ENCODE results near the gene TH. TPM values are rescaled to one million over a fixed set of nuclear protein-coding genes. Genes with fewer than 3 reads are reported as not detected.
"Not testable (repeated sequence)": the region's sequence is repeated elsewhere in the genome, so short reads cannot be mapped to it uniquely, and the experiment has no call there.

The TH gene
- polyA plus RNA-seq, 1 of the 3 experiments (the other 2 are of a cell fraction), result not detected

- 35% methylated on average over 2 of the region's 2 CpGs for WGBS (ENCODE audit: low lambda C conversion rate)
- POLR2A ChIA-PET, result interaction anchor here (1.8 kb wide), 1 partner anchor 13 kb away, joined by 4 read pairs; the partner anchor contains the start of gene IGF2
- no peaks in the 10 kb centered on the region for H3K27me3 ChIP-seq (ENCODE audit: insufficient read depth)
- no peaks in the 10 kb centered on the region for H4K20me1 ChIP-seq (ENCODE audit: insufficient read depth)
- H3K4me1 ChIP-seq (ENCODE audit: control insufficient read depth in 1 of 2, insufficient read depth in 2 of 2, low read depth in 1 of 2, low read length in 1 of 2), result peaks cover 0 to 2% of the 10 kb centered on the region in 2 experiments; a peak in 1 of 4 replicates
- H3K9ac ChIP-seq, result no peak overlapping the region
- no peak for DNase-seq
- TF ChIP-seq GABPA (IDR thresholded peaks at IDR 0.05; ENCODE audit: low read depth) (no peak), GATA2 (CRISPR knock-in tag; IDR thresholded peaks at IDR 0.05) (no peak), FOXM1 (IDR thresholded peaks at IDR 0.05; ENCODE audit: low read depth) (no peak), TAF1 (IDR thresholded peaks at IDR 0.05; ENCODE audit: borderline replicate concordance, low read depth, low read length) (no peak), CTCF (IDR thresholded peaks at IDR 0.05) (no peak), SMC3 (IDR thresholded peaks at IDR 0.05; ENCODE audit: low read depth, low read length) (no peak), USF1 (IDR thresholded peaks at IDR 0.05; ENCODE audit: borderline replicate concordance, low read depth) (no peak), FOXJ3 (CRISPR knock-in tag; IDR thresholded peaks at IDR 0.05) (no peak), USF2 (IDR thresholded peaks at IDR 0.05; ENCODE audit: borderline replicate concordance, low read depth, low read length) (no peak), REST (IDR thresholded peaks at IDR 0.05; ENCODE audit: low read depth, low read length) (no peak), RCOR1 (IDR thresholded peaks at IDR 0.05; ENCODE audit: low read length) (no peak), ELF1 (IDR thresholded peaks at IDR 0.05) (no peak)
- H3K9me2 ChIP-seq, result no peaks in the 10 kb centered on the region
- no peak overlapping the region for H3K27ac ChIP-seq (ENCODE audit: low read depth in 2 of 2, low read length in 1 of 2)
- no peak overlapping the region for H2AFZ ChIP-seq (ENCODE audit: low read depth)
- no peaks in the 10 kb centered on the region for H3K9me3 ChIP-seq
- H3K36me3 ChIP-seq (replicated peaks in 1 of 2; ENCODE audit: control insufficient read depth in 1 of 2, insufficient read depth in 2 of 2, low read length in 1 of 2), result no peaks in the 10 kb centered on the region
- CTCF ChIA-PET, result interaction anchor here (1.2 kb wide), 1 partner anchor 89 kb away, joined by 3 read pairs; no protein-coding TSS in a partner anchor
- no peak overlapping the region for H3K4me2 ChIP-seq
- H3F3A ChIP-seq (replicated peaks; ENCODE audit: insufficient read depth), result no peaks in the 10 kb centered on the region
- no peak overlapping the region for H3K4me3 ChIP-seq (ENCODE audit: low read depth in 2 of 2, low read length in 1 of 2)
- H3K79me2 ChIP-seq (ENCODE audit: insufficient read depth), result no peaks in the 10 kb centered on the region
These were observed 45.0 kb downstream of the TH start for GRCh38 chr11:2126520-2127085.

- CTCF ChIA-PET, result interaction anchor here (1.0 to 1.2 kb wide), 3 partner anchors 9 to 89 kb away, joined by 3 to 5 read pairs (median 3); no protein-coding TSS in a partner anchor
- H2AFZ ChIP-seq (ENCODE audit: low read depth); H3K9me2 ChIP-seq; H4K20me1 ChIP-seq (ENCODE audit: insufficient read depth); POLR2A ChIA-PET; H3K36me3 ChIP-seq (replicated peaks in 1 of 2; ENCODE audit: control insufficient read depth in 1 of 2, insufficient read depth in 2 of 2, low read length in 1 of 2); H3F3A ChIP-seq (replicated peaks; ENCODE audit: insufficient read depth); DNase-seq; H3K79me2 ChIP-seq (ENCODE audit: insufficient read depth); H3K9me3 ChIP-seq; H3K27me3 ChIP-seq (ENCODE audit: insufficient read depth); H3K4me3 ChIP-seq (ENCODE audit: low read depth in 2 of 2, low read length in 1 of 2); H3K4me2 ChIP-seq; H3K27ac ChIP-seq (ENCODE audit: low read depth in 2 of 2, low read length in 1 of 2); H3K9ac ChIP-seq: not testable (repeated sequence)
- WGBS (ENCODE audit: low lambda C conversion rate), result 47% methylated on average over 10 of the region's 10 CpGs
- H3K4me1 ChIP-seq (ENCODE audit: control insufficient read depth in 1 of 2, insufficient read depth in 2 of 2, low read depth in 1 of 2, low read length in 1 of 2), result peaks cover 0 to 11% of the 10 kb centered on the region in 2 experiments; a peak in 1 of 4 replicates
These were observed 46.7 kb downstream of the TH start for GRCh38 chr11:2124736-2125484.
